ENCODE results near the gene EHD2.
A peak's percentile ranks its signal among the peaks of the same experiment; 100 is the strongest.

Gene EHD2

GRCh38 chr19:47779524-47780214 lies 66.4 kb downstream of the EHD2 start:
- TF ChIP-seq CTCF (IDR thresholded peaks at IDR 0.05; ENCODE audit: insufficient read depth, low read length) (no peak), SPI1 (IDR thresholded peaks at IDR 0.05; ENCODE audit: borderline replicate concordance, low read depth) (no peak), REST (IDR thresholded peaks at IDR 0.05; ENCODE audit: insufficient replicate concordance, low read depth) (no peak)
- DNase-seq (ENCODE audit: low read depth in 1 of 2, low spot score in 1 of 2), result no peak
- H3K4me3 ChIP-seq (replicated peaks; ENCODE audit: insufficient read depth, low read length), result peak overlapping the region; percentile 96
- H3K27me3 ChIP-seq (ENCODE audit: insufficient read depth, poor library complexity, severe bottlenecking), result no peaks in the 10 kb centered on the region
- no peak overlapping the region for H3K27ac ChIP-seq (replicated peaks)

GRCh38 chr19:47780215-47780551 lies 67.0 kb downstream of the EHD2 start:
- no peak for TF ChIP-seq REST (IDR thresholded peaks at IDR 0.05; ENCODE audit: insufficient replicate concordance, low read depth)
- no peak for TF ChIP-seq GABPA (IDR thresholded peaks at IDR 0.05; ENCODE audit: low read depth)
- no peak for TF ChIP-seq SPI1 (IDR thresholded peaks at IDR 0.05; ENCODE audit: borderline replicate concordance, low read depth)
- TF ChIP-seq CTCF (IDR thresholded peaks at IDR 0.05; ENCODE audit: insufficient read depth, low read length), result no peak
- TF ChIP-seq POLR2AphosphoS5 (IDR thresholded peaks at IDR 0.05; ENCODE audit: low read depth), result no peak
- Histone ChIP-seq H3K27me3 (ENCODE audit: insufficient read depth, poor library complexity, severe bottlenecking) (no peaks in the 10 kb centered on the region), H3K4me3 (replicated peaks; ENCODE audit: insufficient read depth, low read length) (no peak overlapping the region), H3K27ac (replicated peaks) (no peak overlapping the region)
- no peak for DNase-seq (ENCODE audit: low read depth in 1 of 2, low spot score in 1 of 2)

- Histone ChIP-seq H3K27ac (replicated peaks) (no peak overlapping the region), H3K27me3 (ENCODE audit: insufficient read depth, poor library complexity, severe bottlenecking) (no peaks in the 10 kb centered on the region), H3K4me3 (replicated peaks; ENCODE audit: insufficient read depth, low read length) (no peak overlapping the region)
- DNase-seq (ENCODE audit: low read depth in 1 of 2, low spot score in 1 of 2), result no peak
- no peak for TF ChIP-seq GABPA (IDR thresholded peaks at IDR 0.05; ENCODE audit: low read depth)
- no peak for TF ChIP-seq CTCF (IDR thresholded peaks at IDR 0.05; ENCODE audit: insufficient read depth, low read length)
- TF ChIP-seq REST (IDR thresholded peaks at IDR 0.05; ENCODE audit: insufficient replicate concordance, low read depth), result no peak
- no peak for TF ChIP-seq POLR2AphosphoS5 (IDR thresholded peaks at IDR 0.05; ENCODE audit: low read depth)
- no peak for TF ChIP-seq SPI1 (IDR thresholded peaks at IDR 0.05; ENCODE audit: borderline replicate concordance, low read depth)
Observed at GRCh38 chr19:47781590-47782262, 68.5 kb downstream of the EHD2 start.

Data from HL-60 (cell line).